HG03575 (cell line): ENCODE results near the gene CD209.

ENCODE experiments used
- ATAC-seq: cut with Tn5 transposase; IDR thresholded peaks from one replicate; pipeline ENCODE4 v1.9.1; 2021; ENCODE audit not compliant: unreplicated experiment, insufficient number of reproducible peaks, low FRiP score; ENCODE audit errors: extremely low read depth

The CD209 gene

GRCh38 chr19:7692417-7693088 is 54.8 kb downstream of the CD209 start:
- no peak for ATAC-seq

- ATAC-seq, result no peak
Measured at GRCh38 chr19:7691497-7691896, 55.8 kb downstream of the CD209 start.

- no peak for ATAC-seq
Measured at GRCh38 chr19:7690779-7691258, 56.5 kb downstream of the CD209 start.
